H9 (cell line): ENCODE measurements around the gene WDFY1. TPM values are rescaled to one million over a fixed set of nuclear protein-coding genes. Genes with fewer than 3 reads are reported as not detected.

ENCODE experiments used
- DNase-seq: peaks from one replicate; pipeline ENCODE4 v3.0.0-alpha.2; 2017
- H2AFZ ChIP-seq: one replicate; pipeline ENCODE4 v1.6.1; 2013; ENCODE audit warnings: mild to moderate bottlenecking, low read length, control low read depth, moderate library complexity
- H2AK5ac ChIP-seq: 2 replicates; pipeline ENCODE4 v1.6.1; 2013; ENCODE audit warnings: low read length, control low read depth, mixed read lengths; ENCODE audit not compliant: insufficient read length
- H2BK120ac ChIP-seq: one replicate; pipeline ENCODE4 v1.6.1; 2013; ENCODE audit warnings: low read depth, mild to moderate bottlenecking, low read length, control low read depth, inconsistent platforms; ENCODE audit not compliant: poor library complexity, severe bottlenecking
- H2BK12ac ChIP-seq: 2 replicates; pipeline ENCODE4 v1.6.1; 2013; ENCODE audit warnings: low read length, control low read depth, mixed read lengths, low read depth; ENCODE audit not compliant: insufficient read length
- H2BK15ac ChIP-seq: 2 replicates; pipeline ENCODE4 v1.6.1; 2013; ENCODE audit warnings: low read depth, low read length, control low read depth
- H2BK20ac ChIP-seq: one replicate; pipeline ENCODE4 v1.6.1; 2013; ENCODE audit warnings: low read depth, mild to moderate bottlenecking, low read length, control low read depth, inconsistent platforms; ENCODE audit not compliant: poor library complexity, severe bottlenecking
- H2BK5ac ChIP-seq: 2 replicates; pipeline ENCODE4 v1.6.1; 2013; ENCODE audit warnings: low read length, control low read depth, mixed read lengths; ENCODE audit not compliant: insufficient read length
- H3K14ac ChIP-seq: 2 replicates; pipeline ENCODE4 v1.6.1; 2013; ENCODE audit warnings: low read length, control low read depth; ENCODE audit not compliant: insufficient read depth
- H3K18ac ChIP-seq: 2 replicates; pipeline ENCODE4 v1.6.1; 2013; ENCODE audit warnings: low read depth, mild to moderate bottlenecking, mixed read lengths, low read length, control low read depth; ENCODE audit not compliant: insufficient read length
- H3K23ac ChIP-seq: 2 replicates; pipeline ENCODE4 v1.6.1; 2013; ENCODE audit warnings: low read length, control low read depth, mixed read lengths, low read depth; ENCODE audit not compliant: insufficient read length
- H3K23me2 ChIP-seq: 2 replicates; pipeline ENCODE4 v1.6.1; 2013; ENCODE audit warnings: low read depth, mild to moderate bottlenecking, mixed read lengths, low read length, control low read depth; ENCODE audit not compliant: insufficient read length, poor library complexity, severe bottlenecking
- H3K27ac ChIP-seq: 2 replicates; pipeline ENCODE4 v1.5.1; 2013; ENCODE audit warnings: low read length, control low read depth, mixed read lengths, low read depth; ENCODE audit not compliant: insufficient read length
- H3K27me3 ChIP-seq: 2 replicates; pipeline ENCODE4 v1.6.1; 2013; ENCODE audit warnings: low read length, control low read depth, inconsistent platforms; ENCODE audit not compliant: insufficient read depth
- H3K4ac ChIP-seq: 2 replicates; pipeline ENCODE4 v1.6.1; 2013; ENCODE audit warnings: low read depth, mild to moderate bottlenecking, control low read depth, inconsistent platforms, low read length, moderate library complexity
- H3K4me1 ChIP-seq: 2 replicates; pipeline ENCODE4 v1.6.1; 2013; ENCODE audit warnings: low read length, control low read depth, inconsistent platforms; ENCODE audit not compliant: insufficient read depth
- H3K4me2 ChIP-seq: 2 replicates; pipeline ENCODE4 v1.6.1; 2013; ENCODE audit warnings: low read length, control low read depth, mixed read lengths; ENCODE audit not compliant: insufficient read length, insufficient read depth
- H3K56ac ChIP-seq: 2 replicates; pipeline ENCODE4 v1.6.1; 2013; ENCODE audit warnings: low read depth, mild to moderate bottlenecking, mixed read lengths, low read length, control low read depth; ENCODE audit not compliant: insufficient read length
- H3K79me1 ChIP-seq: 2 replicates; pipeline ENCODE4 v1.6.1; 2013; ENCODE audit warnings: low read depth, mild to moderate bottlenecking, moderate library complexity, low read length, control low read depth, inconsistent platforms; ENCODE audit not compliant: insufficient read depth, poor library complexity, severe bottlenecking
- H3K79me2 ChIP-seq: 2 replicates; pipeline ENCODE4 v1.6.1; 2013; ENCODE audit warnings: low read length, control low read depth, inconsistent platforms; ENCODE audit not compliant: insufficient read depth
- H3K9ac ChIP-seq: 2 replicates; pipeline ENCODE4 v1.6.1; 2013; ENCODE audit warnings: low read length, control low read depth, mixed read lengths; ENCODE audit not compliant: insufficient read length; ENCODE audit errors: extremely low read depth
- H3K9me3 ChIP-seq: one replicate; pipeline ENCODE4 v1.6.1; 2013; ENCODE audit warnings: low read depth, low read length, inconsistent platforms; ENCODE audit not compliant: control insufficient read depth
- H3T11ph ChIP-seq: one replicate; pipeline ENCODE4 v1.6.1; 2013; ENCODE audit warnings: mild to moderate bottlenecking, low read length, control low read depth, inconsistent platforms
- H4K20me1 ChIP-seq: one replicate; pipeline ENCODE4 v1.6.1; 2013; ENCODE audit not compliant: control insufficient read depth, insufficient read length, insufficient read depth
- H4K5ac ChIP-seq: 2 replicates; pipeline ENCODE4 v1.6.1; 2013; ENCODE audit warnings: low read depth, mild to moderate bottlenecking, mixed read lengths, low read length, control low read depth; ENCODE audit not compliant: insufficient read length
- H4K8ac ChIP-seq: replicated peaks from 2 replicates; pipeline ENCODE4 v1.6.1; 2013; ENCODE audit warnings: low read length, control low read depth, mixed read lengths, low read depth; ENCODE audit not compliant: insufficient read length
- H4K91ac ChIP-seq: 2 replicates; pipeline ENCODE4 v1.6.1; 2013; ENCODE audit warnings: low read depth, mild to moderate bottlenecking, moderate library complexity, mixed read lengths, low read length, control low read depth; ENCODE audit not compliant: insufficient read length
- H3K27ac Mint-ChIP-seq, 3 experiments: 2 replicates in 2 of 3; 3 replicates in 1 of 3; pipeline ENCODE4 v1.8.0; 2020 to 2021; ENCODE audit warnings: mixed read lengths in 3 of 3, mild to moderate bottlenecking in 1 of 3, moderate library complexity in 1 of 3
- H3K27me3 Mint-ChIP-seq: 2 replicates; pipeline ENCODE4 v1.8.0; 2021; ENCODE audit warnings: low read depth, mild to moderate bottlenecking, moderate library complexity, mixed read lengths
- H3K36me3 Mint-ChIP-seq, 3 experiments: 2 replicates in 2 of 3; 3 replicates in 1 of 3; pipeline ENCODE4 v1.8.0; 2020 to 2021; ENCODE audit warnings: low read depth in 3 of 3, mixed read lengths in 3 of 3; ENCODE audit not compliant: insufficient read depth in 1 of 3
- H3K4me1 Mint-ChIP-seq, 2 experiments: 2 replicates each; pipeline ENCODE4 v1.8.0; 2020; ENCODE audit warnings: mixed read lengths in 2 of 2
- H3K4me3 Mint-ChIP-seq, 2 experiments: 2 replicates in 1 of 2; 3 replicates in 1 of 2; pipeline ENCODE4 v1.8.0; 2020 to 2021; ENCODE audit warnings: mild to moderate bottlenecking in 2 of 2, mixed read lengths in 2 of 2, moderate library complexity in 1 of 2
- H3K9me3 Mint-ChIP-seq, 2 experiments: 2 replicates in 1 of 2; 3 replicates in 1 of 2; pipeline ENCODE4 v1.8.0; 2020; ENCODE audit warnings: mild to moderate bottlenecking in 2 of 2, mixed read lengths in 2 of 2, moderate library complexity in 1 of 2
- CTCF ChIP-seq: fragments of 200-600 bp; sonication (generic); conservative IDR thresholded peaks from 3 replicates; pipeline ENCODE4 v1.8.0; 2021; ENCODE audit warnings: antibody characterized with exemption, mild to moderate bottlenecking
- total RNA-seq: library from RNA; stranded (reverse); gene quantifications from 2 replicates; pipeline ENCODE4 v1.2.1, GENCODE V29; 2021

Gene WDFY1
- total RNA-seq, 1 experiment from 2014 or later = 54.1 TPM

DNA sequence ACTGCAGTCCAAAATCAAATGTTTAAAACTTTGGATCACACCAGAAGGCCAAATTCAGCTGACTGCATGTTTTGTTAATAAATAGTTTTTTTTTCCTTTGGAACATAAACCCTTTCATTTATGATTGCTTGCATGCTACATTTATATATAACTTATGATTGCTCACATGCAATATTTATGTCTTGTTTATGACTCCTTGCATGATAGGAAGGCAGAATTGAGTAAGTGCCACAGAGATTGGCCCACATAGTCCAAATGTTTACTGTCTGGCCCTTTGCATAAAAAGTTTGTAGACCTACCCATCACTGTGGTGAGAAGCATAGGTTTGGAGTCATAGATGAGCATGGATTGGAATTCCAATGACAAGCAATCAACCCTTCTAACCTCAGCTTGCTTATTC is 30.8 kb downstream of the WDFY1 start:
- Histone ChIP-seq H3K27ac (no peak overlapping the region), H3K23ac (no peak overlapping the region), H3K14ac (no peak overlapping the region), H3K79me2 (peaks cover 3% of the 10 kb centered on the region; the same call in 1 of the 2 replicates), H3K4me1 (no peaks in the 10 kb centered on the region), H2AFZ (no peak overlapping the region), H4K5ac (no peak overlapping the region), H3T11ph (no peak overlapping the region), H2BK20ac (no peak overlapping the region), H4K8ac (no peak overlapping the region), H3K79me1 (peaks cover 6% of the 10 kb centered on the region), H3K4me2 (no peak overlapping the region), H2BK5ac (no peak overlapping the region), H3K18ac (no peak overlapping the region), H2AK5ac (no peak overlapping the region), H2BK12ac (no peak overlapping the region), H2BK120ac (no peak overlapping the region), H2BK15ac (no peak overlapping the region), H3K23me2 (no peaks in the 10 kb centered on the region), H3K4ac (no peak overlapping the region), H3K9me3 (no peaks in the 10 kb centered on the region), H4K91ac (no peak overlapping the region), H3K27me3 (no peaks in the 10 kb centered on the region), H3K9ac (no peak overlapping the region), H3K56ac (no peak overlapping the region), H4K20me1 (no peaks in the 10 kb centered on the region)
- Mint-ChIP-seq H3K36me3 (peaks cover 8 to 35% (median 28%) of the 10 kb centered on the region in 3 experiments; a peak in 6 of 7 replicates), H3K9me3 (no peaks in the 10 kb centered on the region), H3K4me1 (peaks cover 13 to 15% of the 10 kb centered on the region in 2 experiments), H3K27ac (no peak overlapping the region), H3K4me3 (no peak overlapping the region), H3K27me3 (no peaks in the 10 kb centered on the region)
- DNase-seq = no peak
- TF ChIP-seq CTCF = no peak
